Measurements from ENCODE around the gene CYP1A1. TPM values are rescaled to one million over a fixed set of nuclear protein-coding genes. Genes with fewer than 3 reads are reported as not detected.

CYP1A1 gene
- total and polyA plus RNA-seq, 2 experiments from 2014 or later = 0.16 to 1.4 TPM

DNA sequence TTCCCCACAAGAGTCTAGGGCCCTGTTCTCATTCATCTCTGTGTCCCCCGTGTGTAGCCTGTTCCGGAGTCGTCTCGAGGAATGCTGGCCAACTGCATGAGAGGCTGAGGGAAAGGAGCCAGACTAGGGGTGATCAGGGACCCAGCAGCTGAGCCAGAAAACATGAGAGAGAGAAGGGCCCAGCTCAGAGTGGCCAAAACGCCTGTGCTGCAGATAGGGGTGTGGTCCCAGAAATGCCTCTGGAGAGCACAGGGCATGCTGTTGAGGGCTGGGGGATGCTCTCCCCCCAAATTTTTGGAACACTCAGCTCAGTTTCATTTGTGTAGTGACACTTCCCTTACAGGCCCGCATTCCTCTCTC, 37.4 kb upstream of the CYP1A1 start:
- DNase-seq (ENCODE audit: low spot score) (peak; percentile 31), ATAC-seq (peak; percentile 3; the same call in 1 of the 3 replicates)
- no peak overlapping the region for H3K27ac ChIP-seq (ENCODE audit: low read depth)
- no peaks in the 10 kb centered on the region for H3K36me3 Mint-ChIP-seq (ENCODE audit: low read depth)
- H3K4me3 ChIP-seq = no peak overlapping the region
- H3K27me3 Mint-ChIP-seq (ENCODE audit: insufficient read depth, low read depth, poor library complexity) = peaks cover 8% of the 10 kb centered on the region
- no peak overlapping the region for H3K4me2 ChIP-seq
- peaks cover 8% of the 10 kb centered on the region; the same call in 2 of the 3 replicates for H3K4me1 Mint-ChIP-seq
- no peaks in the 10 kb centered on the region for H3K9me2 ChIP-seq (ENCODE audit: insufficient read depth)
- H2AFZ ChIP-seq = peak overlapping the region; percentile 56
- no peaks in the 10 kb centered on the region; the same call in 2 of the 3 replicates for H3K9me3 Mint-ChIP-seq
- H3K27ac Mint-ChIP-seq = no peak overlapping the region; the same call in 1 of the 2 replicates
- TF ChIP-seq, protein P1, sequence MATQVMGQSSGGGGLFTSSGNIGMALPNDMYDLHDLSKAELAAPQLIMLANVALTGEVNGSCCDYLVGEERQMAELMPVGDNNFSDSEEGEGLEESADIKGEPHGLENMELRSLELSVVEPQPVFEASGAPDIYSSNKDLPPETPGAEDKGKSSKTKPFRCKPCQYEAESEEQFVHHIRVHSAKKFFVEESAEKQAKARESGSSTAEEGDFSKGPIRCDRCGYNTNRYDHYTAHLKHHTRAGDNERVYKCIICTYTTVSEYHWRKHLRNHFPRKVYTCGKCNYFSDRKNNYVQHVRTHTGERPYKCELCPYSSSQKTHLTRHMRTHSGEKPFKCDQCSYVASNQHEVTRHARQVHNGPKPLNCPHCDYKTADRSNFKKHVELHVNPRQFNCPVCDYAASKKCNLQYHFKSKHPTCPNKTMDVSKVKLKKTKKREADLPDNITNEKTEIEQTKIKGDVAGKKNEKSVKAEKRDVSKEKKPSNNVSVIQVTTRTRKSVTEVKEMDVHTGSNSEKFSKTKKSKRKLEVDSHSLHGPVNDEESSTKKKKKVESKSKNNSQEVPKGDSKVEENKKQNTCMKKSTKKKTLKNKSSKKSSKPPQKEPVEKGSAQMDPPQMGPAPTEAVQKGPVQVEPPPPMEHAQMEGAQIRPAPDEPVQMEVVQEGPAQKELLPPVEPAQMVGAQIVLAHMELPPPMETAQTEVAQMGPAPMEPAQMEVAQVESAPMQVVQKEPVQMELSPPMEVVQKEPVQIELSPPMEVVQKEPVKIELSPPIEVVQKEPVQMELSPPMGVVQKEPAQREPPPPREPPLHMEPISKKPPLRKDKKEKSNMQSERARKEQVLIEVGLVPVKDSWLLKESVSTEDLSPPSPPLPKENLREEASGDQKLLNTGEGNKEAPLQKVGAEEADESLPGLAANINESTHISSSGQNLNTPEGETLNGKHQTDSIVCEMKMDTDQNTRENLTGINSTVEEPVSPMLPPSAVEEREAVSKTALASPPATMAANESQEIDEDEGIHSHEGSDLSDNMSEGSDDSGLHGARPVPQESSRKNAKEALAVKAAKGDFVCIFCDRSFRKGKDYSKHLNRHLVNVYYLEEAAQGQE (IDR thresholded peaks at IDR 0.05; ENCODE audit: unreplicated experiment) = no peak
- TF ChIP-seq STAT1 (IDR thresholded peaks at IDR 0.05; ENCODE audit: unreplicated experiment) = no peak
- TF ChIP-seq, protein P2, sequence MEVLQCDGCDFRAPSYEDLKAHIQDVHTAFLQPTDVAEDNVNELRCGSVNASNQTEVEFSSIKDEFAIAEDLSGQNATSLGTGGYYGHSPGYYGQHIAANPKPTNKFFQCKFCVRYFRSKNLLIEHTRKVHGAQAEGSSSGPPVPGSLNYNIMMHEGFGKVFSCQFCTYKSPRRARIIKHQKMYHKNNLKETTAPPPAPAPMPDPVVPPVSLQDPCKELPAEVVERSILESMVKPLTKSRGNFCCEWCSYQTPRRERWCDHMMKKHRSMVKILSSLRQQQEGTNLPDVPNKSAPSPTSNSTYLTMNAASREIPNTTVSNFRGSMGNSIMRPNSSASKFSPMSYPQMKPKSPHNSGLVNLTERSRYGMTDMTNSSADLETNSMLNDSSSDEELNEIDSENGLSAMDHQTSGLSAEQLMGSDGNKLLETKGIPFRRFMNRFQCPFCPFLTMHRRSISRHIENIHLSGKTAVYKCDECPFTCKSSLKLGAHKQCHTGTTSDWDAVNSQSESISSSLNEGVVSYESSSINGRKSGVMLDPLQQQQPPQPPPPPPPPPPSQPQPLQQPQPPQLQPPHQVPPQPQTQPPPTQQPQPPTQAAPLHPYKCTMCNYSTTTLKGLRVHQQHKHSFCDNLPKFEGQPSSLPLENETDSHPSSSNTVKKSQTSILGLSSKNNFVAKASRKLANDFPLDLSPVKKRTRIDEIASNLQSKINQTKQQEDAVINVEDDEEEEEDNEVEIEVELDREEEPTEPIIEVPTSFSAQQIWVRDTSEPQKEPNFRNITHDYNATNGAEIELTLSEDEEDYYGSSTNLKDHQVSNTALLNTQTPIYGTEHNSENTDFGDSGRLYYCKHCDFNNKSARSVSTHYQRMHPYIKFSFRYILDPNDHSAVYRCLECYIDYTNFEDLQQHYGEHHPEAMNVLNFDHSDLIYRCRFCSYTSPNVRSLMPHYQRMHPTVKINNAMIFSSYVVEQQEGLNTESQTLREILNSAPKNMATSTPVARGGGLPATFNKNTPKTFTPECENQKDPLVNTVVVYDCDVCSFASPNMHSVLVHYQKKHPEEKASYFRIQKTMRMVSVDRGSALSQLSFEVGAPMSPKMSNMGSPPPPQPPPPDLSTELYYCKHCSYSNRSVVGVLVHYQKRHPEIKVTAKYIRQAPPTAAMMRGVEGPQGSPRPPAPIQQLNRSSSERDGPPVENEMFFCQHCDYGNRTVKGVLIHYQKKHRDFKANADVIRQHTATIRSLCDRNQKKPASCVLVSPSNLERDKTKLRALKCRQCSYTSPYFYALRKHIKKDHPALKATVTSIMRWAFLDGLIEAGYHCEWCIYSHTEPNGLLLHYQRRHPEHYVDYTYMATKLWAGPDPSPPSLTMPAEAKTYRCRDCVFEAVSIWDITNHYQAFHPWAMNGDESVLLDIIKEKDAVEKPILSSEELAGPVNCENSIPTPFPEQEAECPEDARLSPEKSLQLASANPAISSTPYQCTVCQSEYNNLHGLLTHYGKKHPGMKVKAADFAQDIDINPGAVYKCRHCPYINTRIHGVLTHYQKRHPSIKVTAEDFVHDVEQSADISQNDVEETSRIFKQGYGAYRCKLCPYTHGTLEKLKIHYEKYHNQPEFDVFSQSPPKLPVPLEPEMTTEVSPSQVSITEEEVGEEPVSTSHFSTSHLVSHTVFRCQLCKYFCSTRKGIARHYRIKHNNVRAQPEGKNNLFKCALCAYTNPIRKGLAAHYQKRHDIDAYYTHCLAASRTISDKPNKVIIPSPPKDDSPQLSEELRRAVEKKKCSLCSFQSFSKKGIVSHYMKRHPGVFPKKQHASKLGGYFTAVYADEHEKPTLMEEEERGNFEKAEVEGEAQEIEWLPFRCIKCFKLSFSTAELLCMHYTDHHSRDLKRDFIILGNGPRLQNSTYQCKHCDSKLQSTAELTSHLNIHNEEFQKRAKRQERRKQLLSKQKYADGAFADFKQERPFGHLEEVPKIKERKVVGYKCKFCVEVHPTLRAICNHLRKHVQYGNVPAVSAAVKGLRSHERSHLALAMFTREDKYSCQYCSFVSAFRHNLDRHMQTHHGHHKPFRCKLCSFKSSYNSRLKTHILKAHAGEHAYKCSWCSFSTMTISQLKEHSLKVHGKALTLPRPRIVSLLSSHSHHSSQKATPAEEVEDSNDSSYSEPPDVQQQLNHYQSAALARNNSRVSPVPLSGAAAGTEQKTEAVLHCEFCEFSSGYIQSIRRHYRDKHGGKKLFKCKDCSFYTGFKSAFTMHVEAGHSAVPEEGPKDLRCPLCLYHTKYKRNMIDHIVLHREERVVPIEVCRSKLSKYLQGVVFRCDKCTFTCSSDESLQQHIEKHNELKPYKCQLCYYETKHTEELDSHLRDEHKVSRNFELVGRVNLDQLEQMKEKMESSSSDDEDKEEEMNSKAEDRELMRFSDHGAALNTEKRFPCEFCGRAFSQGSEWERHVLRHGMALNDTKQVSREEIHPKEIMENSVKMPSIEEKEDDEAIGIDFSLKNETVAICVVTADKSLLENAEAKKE (CRISPR knock-in tag; IDR thresholded peaks at IDR 0.05) = no peak
- no peak for TF ChIP-seq ZNF114 (CRISPR knock-in tag; IDR thresholded peaks at IDR 0.05)
- TF ChIP-seq, protein P3, sequence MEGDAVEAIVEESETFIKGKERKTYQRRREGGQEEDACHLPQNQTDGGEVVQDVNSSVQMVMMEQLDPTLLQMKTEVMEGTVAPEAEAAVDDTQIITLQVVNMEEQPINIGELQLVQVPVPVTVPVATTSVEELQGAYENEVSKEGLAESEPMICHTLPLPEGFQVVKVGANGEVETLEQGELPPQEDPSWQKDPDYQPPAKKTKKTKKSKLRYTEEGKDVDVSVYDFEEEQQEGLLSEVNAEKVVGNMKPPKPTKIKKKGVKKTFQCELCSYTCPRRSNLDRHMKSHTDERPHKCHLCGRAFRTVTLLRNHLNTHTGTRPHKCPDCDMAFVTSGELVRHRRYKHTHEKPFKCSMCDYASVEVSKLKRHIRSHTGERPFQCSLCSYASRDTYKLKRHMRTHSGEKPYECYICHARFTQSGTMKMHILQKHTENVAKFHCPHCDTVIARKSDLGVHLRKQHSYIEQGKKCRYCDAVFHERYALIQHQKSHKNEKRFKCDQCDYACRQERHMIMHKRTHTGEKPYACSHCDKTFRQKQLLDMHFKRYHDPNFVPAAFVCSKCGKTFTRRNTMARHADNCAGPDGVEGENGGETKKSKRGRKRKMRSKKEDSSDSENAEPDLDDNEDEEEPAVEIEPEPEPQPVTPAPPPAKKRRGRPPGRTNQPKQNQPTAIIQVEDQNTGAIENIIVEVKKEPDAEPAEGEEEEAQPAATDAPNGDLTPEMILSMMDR (conservative IDR thresholded peaks at IDR 0.05; ENCODE audit: low read depth in 2 of 2) = no peak
- no peak for TF ChIP-seq CREB1 (CRISPR knock-in tag; IDR thresholded peaks at IDR 0.05; ENCODE audit: low read depth)
- no peak for TF ChIP-seq POLR2AphosphoS5 (IDR thresholded peaks at IDR 0.05; ENCODE audit: low read depth)
- no peaks in the 10 kb centered on the region for H4K20me1 ChIP-seq (replicated peaks; ENCODE audit: insufficient read depth)
- no peaks in the 10 kb centered on the region; the same call in 1 of the 2 replicates for H3K4me1 ChIP-seq (ENCODE audit: insufficient read depth)
- no peaks in the 10 kb centered on the region for H3K79me2 ChIP-seq (replicated peaks; ENCODE audit: insufficient read depth)
- no peak overlapping the region for H3K4me3 Mint-ChIP-seq
- H3K27me3 ChIP-seq (ENCODE audit: insufficient read depth) = no peaks in the 10 kb centered on the region
- H3K36me3 ChIP-seq (ENCODE audit: insufficient read depth) = no peaks in the 10 kb centered on the region
- H3F3A ChIP-seq (replicated peaks; ENCODE audit: low read depth) = no peaks in the 10 kb centered on the region

Data from GM23338 (cell line).